SK-N-SH (cell line): ENCODE data around the gene SCO2. TPM values are rescaled to one million over a fixed set of nuclear protein-coding genes. Genes with fewer than 3 reads are reported as not detected.

Source experiments
- CTCF ChIA-PET: fragments of 300-600, 350-600 bp; formaldehyde crosslinking; extraction: SDS; loops from one replicate; lab custom pipeline; 2021; lab: Yijun Ruan, JAX
- POLR2A ChIA-PET: fragments of 350-600 bp; sonication (Branson Sonifier 250); formaldehyde crosslinking; extraction: SDS; loops from one replicate; lab custom pipeline; 2020; ENCODE audit warnings: antibody characterized with exemption, inconsistent platforms; lab: Yijun Ruan, JAX
- DNase-seq: peaks from one replicate; pipeline ENCODE4 v3.0.0; 2012
- H2AFZ ChIP-seq: fragments of 200-600 bp; sonication (generic); 2 replicates; pipeline ENCODE4 v1.8.1; 2016; ENCODE audit warnings: antibody characterized with exemption, mild to moderate bottlenecking, low read depth
- H3F3A ChIP-seq: fragments of 200-600 bp; sonication (generic); replicated peaks from 2 replicates; pipeline ENCODE3; 2016; ENCODE audit warnings: antibody characterized with exemption, mild to moderate bottlenecking; ENCODE audit not compliant: insufficient read depth
- H3K27ac ChIP-seq, 2 experiments: fragments of 200-500 bp in 1 of 2; fragments of 200-600 bp in 1 of 2; sonication (Bioruptor generic) in 1 of 2; sonication (generic), shearing (Covaris generic) in 1 of 2; 2 replicates each; pipeline versions ENCODE4 v1.5.1 to v1.6.1; 2014 to 2016; ENCODE audit warnings: low read depth in 2 of 2, inconsistent platforms in 1 of 2, low read length in 1 of 2, mild to moderate bottlenecking in 1 of 2, mixed read lengths in 1 of 2
- H3K27me3 ChIP-seq: fragments of 200-600 bp; sonication (generic), shearing (Covaris generic); 2 replicates; pipeline ENCODE4 v1.6.1; 2016; ENCODE audit warnings: mixed run types; ENCODE audit not compliant: insufficient read depth
- H3K36me3 ChIP-seq, 2 experiments: fragments of 200-500 bp in 1 of 2; fragments of 200-600 bp in 1 of 2; sonication (Bioruptor generic) in 1 of 2; sonication (generic) in 1 of 2; replicated peaks in 1 of 2; 2 replicates each; pipeline versions ENCODE3 to v1.5.1; 2014 to 2016; ENCODE audit warnings: low read length in 1 of 2, mild to moderate bottlenecking in 1 of 2; ENCODE audit not compliant: insufficient read depth in 2 of 2, control insufficient read depth in 1 of 2
- H3K4me1 ChIP-seq, 2 experiments: fragments of 200-500 bp in 1 of 2; fragments of 200-600 bp in 1 of 2; sonication (Bioruptor generic) in 1 of 2; sonication (generic), shearing (Covaris generic) in 1 of 2; 2 replicates each; pipeline versions ENCODE4 v1.5.1 to v1.6.1; 2014 to 2016; ENCODE audit warnings: low read depth in 1 of 2, low read length in 1 of 2, mixed run types in 1 of 2; ENCODE audit not compliant: insufficient read depth in 2 of 2, control insufficient read depth in 1 of 2
- H3K4me2 ChIP-seq: fragments of 200-600 bp; sonication (generic), shearing (Covaris generic); 2 replicates; pipeline ENCODE4 v1.6.1; 2017; ENCODE audit warnings: mixed run types
- H3K4me3 ChIP-seq, 2 experiments: fragments of 200-500 bp in 1 of 2; fragments of 200-600 bp in 1 of 2; sonication (Bioruptor generic) in 1 of 2; sonication (generic), shearing (Covaris generic) in 1 of 2; 2 replicates each; pipeline versions ENCODE4 v1.5.1 to v1.8.1; 2014 to 2016; ENCODE audit warnings: low read depth in 2 of 2, inconsistent platforms in 1 of 2, low read length in 1 of 2, mild to moderate bottlenecking in 1 of 2, mixed read lengths in 1 of 2, moderate library complexity in 1 of 2
- H3K79me2 ChIP-seq: fragments of 200-600 bp; sonication (generic); 2 replicates; pipeline ENCODE4 v1.8.1; 2017; ENCODE audit warnings: mild to moderate bottlenecking; ENCODE audit not compliant: insufficient read depth
- H3K9ac ChIP-seq: fragments of 200-600 bp; sonication (generic); 2 replicates; pipeline ENCODE4 v1.6.1; 2017; ENCODE audit warnings: mixed run types
- H3K9me2 ChIP-seq: fragments of 200-600 bp; sonication (generic); 2 replicates; pipeline ENCODE4 v1.6.1; 2017; ENCODE audit warnings: mixed run types
- H3K9me3 ChIP-seq: fragments of 200-600 bp; sonication (generic); 2 replicates; pipeline ENCODE4 v1.6.1; 2017; ENCODE audit warnings: mixed run types, mild to moderate bottlenecking, moderate library complexity
- H4K20me1 ChIP-seq: fragments of 200-600 bp; sonication (generic); 2 replicates; pipeline ENCODE4 v1.6.1; 2017; ENCODE audit warnings: mild to moderate bottlenecking, mixed run types; ENCODE audit not compliant: insufficient read depth
- EP300 ChIP-seq, 2 experiments: IDR thresholded peaks; 2 replicates each; pipeline versions ENCODE4 v1.4.0 to v1.6.1; 2012; ENCODE audit warnings: borderline replicate concordance in 1 of 2, low read depth in 1 of 2, low read length in 1 of 2
- FOSL2 ChIP-seq: IDR thresholded peaks from 2 replicates; pipeline ENCODE4 v1.4.0; 2012; ENCODE audit warnings: low read depth, mild to moderate bottlenecking, moderate library complexity, borderline replicate concordance
- MEF2A ChIP-seq: IDR thresholded peaks from 2 replicates; pipeline ENCODE4 v1.4.0; 2012; ENCODE audit warnings: low read depth, borderline replicate concordance
- NFIC ChIP-seq: IDR thresholded peaks from 2 replicates; pipeline ENCODE4 v1.4.0; 2012; ENCODE audit warnings: borderline replicate concordance
- NRF1 ChIP-seq: IDR thresholded peaks from 2 replicates; pipeline ENCODE4 v1.6.1; 2012; ENCODE audit warnings: low read depth, mild to moderate bottlenecking, low read length
- PBX3 ChIP-seq: IDR thresholded peaks from 2 replicates; pipeline ENCODE4; 2012
- REST ChIP-seq: IDR thresholded peaks from 2 replicates; pipeline ENCODE4 v1.6.1; 2012; ENCODE audit warnings: mild to moderate bottlenecking, low read depth, low read length, moderate library complexity
- SIN3A ChIP-seq: IDR thresholded peaks from 2 replicates; pipeline ENCODE4 v1.6.1; 2012; ENCODE audit warnings: low read depth, mild to moderate bottlenecking, low read length, moderate library complexity, borderline replicate concordance
- SMC3 ChIP-seq: IDR thresholded peaks from 2 replicates; pipeline ENCODE4 v1.6.1; 2012; ENCODE audit warnings: low read depth, low read length, improper control_type of control experiment
- TEAD4 ChIP-seq: IDR thresholded peaks from 2 replicates; pipeline ENCODE4 v1.4.0; 2012; ENCODE audit warnings: mild to moderate bottlenecking, borderline replicate concordance; ENCODE audit not compliant: insufficient read depth
- WGBS: methylation state at CpG from one replicate; pipeline ENCODE4 v1.1.6; 2017; ENCODE audit warnings: low lambda C conversion rate; 5-methylcytosine and 5-hydroxymethylcytosine counted together
- polyA plus RNA-seq, 3 experiments: library from polyadenylated mRNA; depleted of rRNA; stranded (reverse); fragments of >200 nt; gene quantifications; 2 replicates each; pipeline ENCODE4 v1.2.3, GENCODE V29; 2012
- TF ChIP-seq, protein P1 (sequence below): fragments of 150-350 bp; IDR thresholded peaks from 2 replicates; pipeline ENCODE4 v1.6.1; 2017; ENCODE audit warnings: antibody characterized with exemption, low read length, low read depth, borderline replicate concordance
- TF ChIP-seq, protein P2 (sequence below): IDR thresholded peaks from 2 replicates; pipeline ENCODE4 v1.4.0; 2012; ENCODE audit warnings: low read depth, borderline replicate concordance

SCO2 gene
- polyA plus RNA-seq, 1 of the 3 experiments (the other 2 are of a cell fraction), result 4.0 TPM

DNA sequence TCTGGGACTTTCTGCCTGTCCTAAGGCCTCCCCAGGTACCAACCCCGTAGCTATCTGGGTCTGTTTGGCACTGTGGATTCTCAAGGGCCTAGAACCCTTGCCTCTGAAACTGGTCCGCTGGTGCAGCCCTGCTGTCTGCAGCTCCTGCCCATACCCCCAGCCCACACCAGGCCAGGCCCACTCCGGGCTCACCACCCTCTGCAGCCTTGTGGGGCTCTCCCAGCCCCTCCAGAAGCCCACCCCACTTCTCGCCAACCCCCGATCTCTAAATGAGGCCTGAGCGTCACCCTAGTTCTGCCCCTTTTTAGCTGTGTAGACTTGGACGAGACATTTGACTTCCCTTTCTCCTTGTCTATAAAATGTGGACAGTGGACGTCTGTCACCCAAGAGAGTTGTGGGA, 25.0 kb upstream of the SCO2 start:
- Histone ChIP-seq H4K20me1 (no peaks in the 10 kb centered on the region), H3F3A (no peaks in the 10 kb centered on the region), H3K9ac (no peak overlapping the region), H3K27ac (no peak overlapping the region), H3K4me1 (peaks cover 0 to 7% of the 10 kb centered on the region in 2 experiments; a peak in 1 of 4 replicates), H3K4me3 (no peak overlapping the region), H3K79me2 (no peaks in the 10 kb centered on the region), H2AFZ (no peak overlapping the region), H3K9me3 (no peaks in the 10 kb centered on the region), H3K4me2 (no peak overlapping the region), H3K27me3 (no peaks in the 10 kb centered on the region), H3K9me2 (no peaks in the 10 kb centered on the region), H3K36me3 (no peaks in the 10 kb centered on the region)
- ChIA-PET POLR2A (no interaction called here), CTCF (interaction anchor here (1.1 to 5.3 kb wide), 4 partner anchors 9 to 71 kb away, joined by 3 to 26 read pairs (median 8); partner anchors contain the start of genes SCO2 and SYCE3)
- no peak for TF ChIP-seq NFIC
- TF ChIP-seq SIN3A, result no peak
- no peak for DNase-seq
- 74% methylated on average over 8 of the region's 8 CpGs for WGBS

GRCh38 chr22:50548921-50549790, 23.8 kb upstream of the SCO2 start:
- 94% methylated on average over 22 of the region's 68 CpGs for WGBS
- CTCF ChIA-PET, result interaction anchor here (1.4 to 5.3 kb wide), 3 partner anchors 14 to 23 kb away, joined by 4 to 31 read pairs (median 26); partner anchors contain the start of genes SCO2 and SYCE3
- H3K9me3 ChIP-seq, result no peaks in the 10 kb centered on the region
- H3K4me3 ChIP-seq, result no peak overlapping the region
- H3K4me2 ChIP-seq, result no peak overlapping the region
- no peaks in the 10 kb centered on the region for H3K27me3 ChIP-seq
- peaks cover 0 to 9% of the 10 kb centered on the region in 2 experiments; a peak in 1 of 4 replicates for H3K4me1 ChIP-seq
- no peak overlapping the region for H3K9ac ChIP-seq
- no peaks in the 10 kb centered on the region for H3K36me3 ChIP-seq
- no peak overlapping the region for H3K27ac ChIP-seq
- no peaks in the 10 kb centered on the region for H3F3A ChIP-seq
- DNase-seq, result peak; percentile 26
- no peaks in the 10 kb centered on the region for H3K9me2 ChIP-seq
- H4K20me1 ChIP-seq, result no peaks in the 10 kb centered on the region
- no peak for TF ChIP-seq EP300 (IDR thresholded peaks at IDR 0.05; ENCODE audit: borderline replicate concordance in 1 of 2, low read depth in 1 of 2, low read length in 1 of 2)
- no peak for TF ChIP-seq MEF2A
- TF ChIP-seq FOSL2, result no peak
- no peak for TF ChIP-seq NRF1
- TF ChIP-seq, protein P1, sequence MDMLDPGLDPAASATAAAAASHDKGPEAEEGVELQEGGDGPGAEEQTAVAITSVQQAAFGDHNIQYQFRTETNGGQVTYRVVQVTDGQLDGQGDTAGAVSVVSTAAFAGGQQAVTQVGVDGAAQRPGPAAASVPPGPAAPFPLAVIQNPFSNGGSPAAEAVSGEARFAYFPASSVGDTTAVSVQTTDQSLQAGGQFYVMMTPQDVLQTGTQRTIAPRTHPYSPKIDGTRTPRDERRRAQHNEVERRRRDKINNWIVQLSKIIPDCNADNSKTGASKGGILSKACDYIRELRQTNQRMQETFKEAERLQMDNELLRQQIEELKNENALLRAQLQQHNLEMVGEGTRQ, result no peak
- no peak for TF ChIP-seq SMC3
- no peak for TF ChIP-seq TEAD4
- TF ChIP-seq PBX3, result no peak
- no peak for TF ChIP-seq REST
- TF ChIP-seq, protein P2, sequence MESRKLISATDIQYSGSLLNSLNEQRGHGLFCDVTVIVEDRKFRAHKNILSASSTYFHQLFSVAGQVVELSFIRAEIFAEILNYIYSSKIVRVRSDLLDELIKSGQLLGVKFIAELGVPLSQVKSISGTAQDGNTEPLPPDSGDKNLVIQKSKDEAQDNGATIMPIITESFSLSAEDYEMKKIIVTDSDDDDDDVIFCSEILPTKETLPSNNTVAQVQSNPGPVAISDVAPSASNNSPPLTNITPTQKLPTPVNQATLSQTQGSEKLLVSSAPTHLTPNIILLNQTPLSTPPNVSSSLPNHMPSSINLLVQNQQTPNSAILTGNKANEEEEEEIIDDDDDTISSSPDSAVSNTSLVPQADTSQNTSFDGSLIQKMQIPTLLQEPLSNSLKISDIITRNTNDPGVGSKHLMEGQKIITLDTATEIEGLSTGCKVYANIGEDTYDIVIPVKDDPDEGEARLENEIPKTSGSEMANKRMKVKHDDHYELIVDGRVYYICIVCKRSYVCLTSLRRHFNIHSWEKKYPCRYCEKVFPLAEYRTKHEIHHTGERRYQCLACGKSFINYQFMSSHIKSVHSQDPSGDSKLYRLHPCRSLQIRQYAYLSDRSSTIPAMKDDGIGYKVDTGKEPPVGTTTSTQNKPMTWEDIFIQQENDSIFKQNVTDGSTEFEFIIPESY, result no peak
- TF ChIP-seq, all 33 proteins: peak for 0
- POLR2A ChIA-PET, result no interaction called here
- no peaks in the 10 kb centered on the region for H3K79me2 ChIP-seq
- no peak overlapping the region for H2AFZ ChIP-seq
